Tibial nerve (tissue), 4 donors: ENCODE measurements around the gene CD6.

Experiments
- CTCF ChIP-seq, 5 experiments: fragments of 200-600 bp in 3 of 5; fragments of 450-650 bp in 2 of 5; sonication (generic) in 3 of 5; IDR thresholded peaks; one replicate each; pipeline ENCODE4 v1.5.1; 2016 to 2019; ENCODE audit warnings: antibody characterized with exemption in 5 of 5, mild to moderate bottlenecking in 3 of 5, moderate library complexity in 2 of 5
- EP300 ChIP-seq, 2 donors: sonication (generic); formaldehyde crosslinking; IDR thresholded peaks; one replicate each; pipeline ENCODE4 v1.6.1; 2017; ENCODE audit warnings: antibody characterized with exemption in 2 of 2, mild to moderate bottlenecking in 1 of 2
- POLR2A ChIP-seq, 2 donors: fragments of 450-650 bp; IDR thresholded peaks; one replicate each; pipeline ENCODE4 v1.6.1; 2017; ENCODE audit warnings: antibody characterized with exemption in 2 of 2, mild to moderate bottlenecking in 2 of 2, moderate library complexity in 2 of 2

GRCh38 chr11:60946601-60947264 lies 24.7 kb upstream of the CD6 start:
- no peak for TF ChIP-seq CTCF (IDR thresholded peaks at IDR 0.05)
- no peak for TF ChIP-seq EP300 (IDR thresholded peaks at IDR 0.05)
- no peak for TF ChIP-seq POLR2A (IDR thresholded peaks at IDR 0.05)
